Measurements from ENCODE around the gene DDX4. TPM values are rescaled to one million over a fixed set of nuclear protein-coding genes. Genes with fewer than 3 reads are reported as not detected.
A peak's percentile ranks its signal among the peaks of the same experiment; 100 is the strongest.

DDX4 gene
- total RNA-seq, 1 donor from 2014 or later, result not detected

GRCh38 chr5:55823151-55823796 is 85.4 kb downstream of the DDX4 start:
- DNase-seq, result no peak

- DNase-seq, result no peak
Measured at GRCh38 chr5:55829956-55830355, 92.1 kb downstream of the DDX4 start.

DNA sequence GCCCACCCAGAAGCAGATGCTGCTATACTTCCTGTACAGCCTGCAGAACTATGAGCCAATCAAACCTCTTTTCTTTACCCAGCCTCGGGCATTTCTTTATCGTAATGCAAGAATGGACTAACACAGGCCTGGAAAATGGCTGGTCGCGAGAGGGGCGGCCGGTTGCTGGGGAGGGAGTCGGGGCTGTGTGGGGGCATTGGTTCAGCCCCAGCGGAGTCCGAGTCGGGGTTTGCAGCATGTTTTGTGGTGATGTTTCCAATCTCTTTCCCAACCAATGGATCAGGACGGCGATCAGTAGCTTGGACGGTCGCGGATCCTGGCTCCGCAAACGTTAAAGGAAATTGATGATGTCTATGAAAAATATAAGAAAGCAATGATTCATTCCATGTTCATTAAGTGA is 94.6 kb downstream of the DDX4 start:
- DNase-seq, result no peak

- DNase-seq, result no peak
Measured at GRCh38 chr5:55836191-55836590, 98.3 kb downstream of the DDX4 start.

GRCh38 chr5:55841976-55842375 is 104.1 kb downstream of the DDX4 start:
- no peak for DNase-seq

DNA sequence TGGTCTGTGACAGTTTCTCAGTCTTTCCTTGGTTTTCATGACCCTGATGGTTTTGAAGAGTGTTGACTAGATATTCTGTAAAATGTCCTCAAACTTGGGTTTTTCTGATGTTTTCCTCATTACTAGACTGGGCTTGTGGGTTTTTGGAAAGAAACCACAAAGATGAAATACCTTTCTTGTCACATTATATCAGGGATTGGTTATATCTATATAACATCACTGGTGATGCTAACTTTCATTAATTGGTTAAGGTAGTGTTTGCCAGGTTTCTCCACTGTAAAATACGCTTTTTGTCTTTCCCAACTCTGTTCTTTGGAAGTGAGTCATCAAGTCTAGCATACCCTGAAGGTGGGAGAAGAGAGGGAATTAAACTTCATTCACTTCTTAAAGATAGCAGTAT is 110.0 kb downstream of the DDX4 start:
- no peak for DNase-seq

GRCh38 chr5:55848783-55849182 is 110.9 kb downstream of the DDX4 start:
- DNase-seq, result no peak

- peak; percentile 76 for DNase-seq
Measured at GRCh38 chr5:55850839-55851674, 113.2 kb downstream of the DDX4 start, which contains the start of gene IL31RA. Gene IL31RA, plus strand, starts transcription at chr5:55851357. Its CDS starts 214 bp downstream, at chr5:55851571.

DNA sequence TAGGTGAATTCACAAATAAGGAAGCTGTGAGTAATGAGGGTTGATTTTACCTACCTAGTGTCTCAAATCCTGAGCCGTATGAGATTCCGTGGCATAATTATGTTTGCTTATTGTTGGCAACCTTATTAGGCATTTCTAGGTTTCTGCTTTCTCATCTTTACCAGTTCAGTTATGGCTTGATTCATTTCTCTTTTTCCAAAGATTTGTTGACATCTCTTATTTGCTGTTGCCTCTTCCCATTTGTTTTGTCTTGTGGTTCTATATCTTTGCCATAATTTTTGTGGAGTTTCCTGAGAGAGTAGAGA is 113.8 kb downstream of the DDX4 start:
- DNase-seq, result no peak

- DNase-seq, result no peak
Measured at GRCh38 chr5:55852503-55852902, 114.6 kb downstream of the DDX4 start.

GRCh38 chr5:55853041-55853670 is 115.3 kb downstream of the DDX4 start:
- no peak for DNase-seq

DNA sequence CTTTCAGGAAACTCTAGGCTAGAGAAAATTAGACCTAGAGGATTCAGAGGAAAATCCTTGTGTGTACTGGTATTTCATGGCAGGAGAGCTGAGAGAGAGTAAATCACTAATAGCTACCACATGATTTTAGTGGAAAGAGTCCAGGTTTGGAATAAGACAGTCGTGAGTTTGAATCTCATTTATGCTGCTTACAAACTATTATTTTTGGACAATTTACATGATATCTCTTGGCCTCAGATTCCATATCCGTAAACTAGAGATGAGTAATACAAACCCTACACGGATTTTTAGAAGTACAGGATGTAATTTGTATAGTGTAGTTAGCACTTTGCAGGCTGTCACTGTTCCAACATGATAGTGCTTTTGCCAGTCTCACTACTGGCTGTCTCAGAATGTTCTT is 116.0 kb downstream of the DDX4 start:
- no peak for DNase-seq

DNA sequence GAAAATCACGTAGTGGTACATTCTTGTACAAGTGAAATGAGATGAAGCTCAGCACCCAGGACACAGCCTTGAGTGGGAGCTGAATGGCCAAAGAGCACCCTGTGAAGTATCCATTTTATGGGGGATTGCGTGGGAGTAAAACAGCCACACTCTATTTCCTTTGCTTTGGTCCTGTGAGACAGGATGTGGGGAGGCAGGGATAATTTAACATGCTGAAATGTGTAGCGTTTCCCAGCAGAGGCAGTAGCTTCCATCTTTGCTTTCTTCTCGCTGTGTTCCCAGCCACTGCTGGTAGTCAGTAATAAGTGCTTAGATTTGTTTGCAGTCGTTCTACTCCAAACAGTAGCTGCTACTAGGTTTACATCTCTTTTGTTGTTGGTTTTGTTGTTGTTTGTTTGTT is 117.6 kb downstream of the DDX4 start:
- no peak for DNase-seq

- no peak for DNase-seq
Measured at GRCh38 chr5:55856516-55857246, 118.8 kb downstream of the DDX4 start.

DNA sequence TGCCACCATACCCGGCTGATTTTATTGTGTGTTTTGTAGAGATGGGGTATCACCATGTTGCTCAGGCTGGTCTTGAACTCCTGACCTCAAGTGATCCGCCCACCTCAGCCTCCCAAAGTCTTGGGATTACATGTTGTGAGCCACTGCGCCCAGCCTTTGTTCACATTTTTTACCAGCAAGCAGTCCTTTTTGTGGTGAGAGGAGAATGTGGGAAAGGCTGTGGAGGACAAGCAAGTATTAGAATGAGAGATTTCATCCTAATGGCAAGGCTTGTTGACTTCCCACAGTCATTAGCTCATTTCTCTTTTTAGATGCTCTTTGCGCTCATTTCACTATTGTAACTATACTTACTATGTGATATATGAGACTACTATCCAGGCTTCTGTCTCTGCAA is 119.4 kb downstream of the DDX4 start:
- no peak for DNase-seq

GRCh38 chr5:55858104-55858503 is 120.2 kb downstream of the DDX4 start:
- no peak for DNase-seq

- DNase-seq, result no peak
Measured at GRCh38 chr5:55860288-55860687, 122.4 kb downstream of the DDX4 start.

GRCh38 chr5:55860709-55861108 is 122.8 kb downstream of the DDX4 start:
- DNase-seq, result no peak

- no peak for DNase-seq
Measured at GRCh38 chr5:55864606-55865541, 127.0 kb downstream of the DDX4 start.

GRCh38 chr5:55865831-55866230 is 128.0 kb downstream of the DDX4 start:
- DNase-seq, result no peak

- DNase-seq, result no peak
Measured at GRCh38 chr5:55866485-55866884, 128.6 kb downstream of the DDX4 start.

Data from skin of body (tissue), 2 donors.